GM19438 (cell line): ENCODE measurements around the gene INPP5A.
"Not testable (repeated sequence)": the region's sequence is repeated elsewhere in the genome, so short reads cannot be mapped to it uniquely, and the experiment has no call there.

Experiments used
- ATAC-seq: cut with Tn5 transposase; IDR thresholded peaks from one replicate; pipeline ENCODE4 v1.9.1; 2021; ENCODE audit warnings: low read depth; ENCODE audit not compliant: unreplicated experiment

Gene INPP5A

DNA sequence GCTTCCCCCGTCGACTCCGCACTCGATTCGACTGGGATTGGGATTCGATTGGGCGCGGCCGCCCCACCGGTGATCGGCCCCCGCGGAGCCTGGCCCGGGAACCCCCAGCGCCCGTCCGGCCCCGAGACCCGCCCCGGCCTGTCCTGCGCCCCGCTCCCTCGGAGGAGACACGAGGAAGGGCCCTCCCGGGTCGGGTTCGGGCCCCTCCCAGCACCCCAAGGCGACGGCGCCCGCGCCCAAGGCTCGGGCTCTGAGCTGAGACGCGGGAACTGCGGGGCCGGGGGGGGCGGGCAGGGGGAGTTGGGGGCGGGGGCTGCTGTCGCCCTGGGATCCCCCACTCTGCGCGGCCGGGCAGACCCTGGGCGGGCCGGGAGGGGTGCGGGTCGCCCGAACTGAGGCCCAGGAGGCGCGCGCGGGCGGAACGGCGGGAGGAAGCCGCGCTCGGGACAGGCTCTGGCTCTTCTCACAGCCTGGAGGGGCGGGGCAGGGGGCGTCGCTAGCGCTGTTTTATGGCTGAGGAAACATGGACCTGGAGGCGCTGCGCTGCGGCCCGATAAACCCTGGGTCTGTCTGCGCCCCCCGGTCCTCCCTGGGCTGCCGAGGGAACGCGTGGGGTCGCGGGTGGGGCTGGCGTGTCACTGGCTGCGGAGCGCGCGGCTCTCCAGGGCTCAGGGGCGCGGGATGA lies 250.1 kb downstream of the INPP5A start:
- ATAC-seq: no peak

DNA sequence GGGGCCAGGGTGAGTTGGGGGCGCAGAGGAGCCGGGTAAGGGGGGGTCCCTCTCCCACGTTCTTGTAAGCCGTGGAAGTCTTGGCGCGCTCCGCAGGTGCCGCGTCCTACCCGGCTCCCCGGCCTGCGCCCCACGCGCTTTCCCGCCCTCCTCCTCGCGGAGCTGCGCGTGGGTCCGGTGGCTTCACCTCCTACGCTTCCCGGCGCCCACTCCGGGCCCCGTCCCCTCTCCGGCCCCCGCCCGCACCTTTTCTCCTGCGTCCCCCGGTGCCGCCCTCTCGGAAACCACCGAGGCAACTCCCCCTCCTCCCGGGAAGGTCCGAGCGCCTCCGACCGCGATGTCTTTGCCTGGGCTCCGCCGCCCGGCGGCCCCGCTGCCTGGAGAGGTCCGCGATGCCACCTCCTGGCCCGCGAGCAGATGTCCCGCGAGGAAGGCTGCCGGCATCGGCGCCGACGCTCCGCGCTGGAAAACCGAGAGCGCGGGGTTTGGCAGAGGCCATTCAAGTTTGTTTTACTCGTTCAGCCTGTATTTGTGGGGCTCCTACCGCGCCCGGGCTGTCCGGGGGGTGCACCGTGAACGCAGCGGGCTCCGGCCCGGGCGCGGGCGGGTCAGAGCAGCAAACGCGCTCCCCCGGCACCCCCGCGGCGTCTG lies 250.7 kb downstream of the INPP5A start:
- no peak for ATAC-seq

DNA sequence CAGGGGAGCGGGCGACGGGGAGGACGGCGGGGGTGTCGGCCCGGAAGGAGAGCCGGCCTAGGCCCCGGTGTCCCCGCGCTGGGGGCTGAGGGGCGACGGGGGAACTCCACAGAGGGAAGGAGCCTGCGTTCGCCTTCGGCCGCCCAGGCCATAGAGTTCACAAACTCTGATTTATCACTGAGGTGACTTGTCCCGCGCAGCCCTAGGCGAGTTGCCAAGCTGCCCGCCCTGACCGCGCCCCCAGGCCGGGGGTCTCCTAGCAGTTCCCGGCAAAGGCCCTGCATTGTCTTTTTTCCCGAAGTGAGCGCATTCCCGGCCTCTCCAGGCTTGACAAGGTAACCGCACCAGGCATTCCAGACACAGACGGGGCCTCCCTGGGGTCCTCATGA lies 251.2 kb downstream of the INPP5A start:
- no peak for ATAC-seq

DNA sequence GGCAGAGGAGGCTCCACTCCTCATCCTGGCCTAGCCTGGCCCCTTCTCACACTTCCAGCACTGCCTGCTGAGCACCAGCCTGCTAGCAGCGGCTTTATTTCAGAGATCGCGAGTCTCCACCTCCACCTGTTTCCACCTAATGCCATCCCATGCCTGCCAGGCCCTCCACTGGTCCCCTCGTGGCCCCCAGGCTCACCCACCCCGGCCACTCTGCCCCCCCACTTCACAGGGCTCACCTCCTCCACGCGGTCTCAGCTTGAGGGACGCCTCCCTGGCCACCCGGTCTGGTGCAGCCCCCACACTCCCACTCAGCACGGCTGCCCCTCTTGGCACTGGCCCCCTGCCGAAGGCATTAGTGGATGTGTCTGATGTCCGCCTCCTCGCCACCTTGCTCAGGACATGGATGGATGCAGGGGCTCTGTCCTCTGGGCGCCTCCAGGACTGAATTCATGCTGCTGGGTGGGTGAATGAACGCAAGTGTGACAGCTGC lies 252.1 kb downstream of the INPP5A start:
- no peak for ATAC-seq

DNA sequence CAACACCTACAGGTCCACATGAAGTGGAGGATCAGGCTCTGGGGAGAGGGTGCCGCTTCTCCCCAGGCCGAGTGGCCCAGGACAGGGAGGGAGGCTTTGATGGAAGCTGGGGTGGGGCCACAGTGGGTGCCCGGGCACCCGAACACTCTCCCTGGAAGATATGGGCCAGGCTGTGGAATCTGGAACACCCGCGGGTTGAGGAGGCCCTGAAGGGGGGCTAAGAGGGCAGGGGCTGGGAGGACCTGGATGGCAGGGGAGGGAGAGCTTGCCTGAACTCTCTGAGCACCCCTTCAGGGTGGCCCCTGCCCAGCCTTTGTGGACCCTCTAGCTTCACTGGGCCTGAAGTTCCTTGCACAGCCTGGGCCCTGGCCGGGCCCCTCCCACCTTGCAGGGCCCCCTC lies 252.9 kb downstream of the INPP5A start:
- ATAC-seq: no peak

DNA sequence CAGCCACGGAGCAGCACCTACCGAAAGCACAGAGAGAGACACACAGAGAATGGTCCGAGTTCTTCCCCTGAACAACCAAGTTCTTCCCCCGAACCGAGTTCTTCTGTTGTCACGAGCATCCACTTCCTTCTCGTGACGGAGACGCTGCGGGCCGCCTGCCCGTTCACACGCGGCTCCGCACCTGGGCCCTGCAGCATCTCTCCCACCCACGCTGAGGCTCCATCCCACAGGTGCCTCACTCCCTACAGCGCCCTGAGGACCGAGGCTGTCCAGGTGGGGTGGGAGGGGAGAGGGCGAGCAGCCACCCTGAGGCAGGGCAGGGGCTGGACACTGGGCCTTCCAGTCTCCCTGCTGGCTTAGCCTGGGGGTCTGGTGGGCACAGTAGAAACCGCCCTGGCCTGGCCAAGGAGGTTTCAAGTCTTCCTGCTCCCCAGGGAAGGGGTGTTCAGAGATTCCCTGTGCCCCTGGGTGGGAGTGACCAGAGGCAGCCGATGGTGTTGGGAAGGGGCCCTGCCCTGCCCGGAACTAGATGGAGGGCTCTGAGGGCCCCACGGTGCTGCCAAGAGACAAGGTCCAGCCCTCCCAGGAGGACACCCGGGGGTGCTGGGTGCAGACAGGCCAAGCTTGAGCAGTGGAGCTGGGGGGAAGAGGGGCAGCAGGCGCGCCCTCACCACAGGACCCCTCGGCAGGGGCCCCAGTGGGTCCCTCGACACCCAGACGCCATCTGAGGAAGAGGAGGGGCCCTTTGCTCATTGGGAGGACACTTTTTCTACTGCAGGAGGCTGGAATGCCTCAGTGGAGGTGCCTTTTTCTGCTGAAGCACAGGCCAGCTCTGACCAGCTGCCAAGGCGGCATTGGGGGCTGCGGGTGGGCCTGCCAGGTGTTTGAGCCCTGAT lies 253.6 kb downstream of the INPP5A start:
- ATAC-seq: no peak

DNA sequence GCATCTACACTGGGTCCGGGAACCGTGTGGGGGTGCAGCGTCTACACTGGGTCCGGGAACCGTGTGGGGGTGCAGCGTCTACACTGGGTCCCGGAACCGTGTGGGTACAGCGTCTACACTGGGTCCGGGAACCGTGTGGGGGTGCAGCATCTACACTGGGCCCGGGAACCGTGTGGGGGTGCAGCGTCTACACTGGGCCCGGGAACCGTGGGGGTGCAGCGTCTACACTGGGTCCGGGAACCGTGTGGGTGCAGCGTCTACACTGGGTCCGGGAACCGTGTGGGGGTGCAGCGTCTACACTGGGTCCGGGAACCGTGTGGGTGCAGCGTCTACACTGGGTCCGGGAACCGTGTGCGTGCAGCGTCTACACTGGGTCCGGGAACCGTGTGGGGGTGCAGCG lies 254.5 kb downstream of the INPP5A start:
- ATAC-seq: not testable (repeated sequence)

DNA sequence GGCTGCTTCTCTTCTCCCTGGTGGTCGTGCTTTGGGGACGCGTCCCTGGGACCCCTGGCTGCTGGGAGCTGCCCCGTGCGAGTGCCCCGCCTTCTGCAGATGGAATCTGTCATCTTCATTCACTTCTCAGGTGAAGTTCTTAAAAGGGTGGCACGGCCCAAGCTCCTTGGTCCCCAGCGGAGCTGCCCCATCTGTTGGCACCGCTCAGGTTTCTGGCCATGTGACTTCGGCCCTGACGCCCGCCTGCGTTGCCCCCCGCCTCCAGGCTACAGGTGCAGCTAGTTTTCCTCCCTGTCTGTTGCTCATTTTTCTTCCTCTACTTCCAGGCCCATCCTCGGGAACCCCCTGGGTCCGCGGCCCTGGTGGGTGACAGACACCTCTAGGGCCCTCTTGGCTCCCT lies 255.2 kb downstream of the INPP5A start:
- no peak for ATAC-seq

DNA sequence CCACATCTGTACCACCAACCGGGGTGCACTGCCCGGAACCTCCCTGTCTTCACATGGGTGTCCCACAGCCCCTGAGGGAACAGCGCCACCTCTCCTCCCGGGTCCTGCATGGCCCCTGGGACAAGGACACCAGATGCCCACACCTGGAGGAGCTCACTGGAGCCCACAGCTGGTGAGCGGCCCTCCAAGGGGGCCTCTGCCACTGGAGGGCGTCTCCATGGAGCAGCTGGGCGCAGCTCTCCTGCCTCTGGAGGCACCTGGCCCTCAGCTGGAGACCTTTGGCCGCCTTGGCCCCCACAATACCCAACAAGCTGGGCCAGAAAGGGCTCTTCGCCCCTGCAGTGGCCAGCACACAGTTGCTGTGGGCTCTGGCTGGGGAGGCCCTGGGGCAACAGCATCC lies 255.6 kb downstream of the INPP5A start:
- ATAC-seq: no peak

DNA sequence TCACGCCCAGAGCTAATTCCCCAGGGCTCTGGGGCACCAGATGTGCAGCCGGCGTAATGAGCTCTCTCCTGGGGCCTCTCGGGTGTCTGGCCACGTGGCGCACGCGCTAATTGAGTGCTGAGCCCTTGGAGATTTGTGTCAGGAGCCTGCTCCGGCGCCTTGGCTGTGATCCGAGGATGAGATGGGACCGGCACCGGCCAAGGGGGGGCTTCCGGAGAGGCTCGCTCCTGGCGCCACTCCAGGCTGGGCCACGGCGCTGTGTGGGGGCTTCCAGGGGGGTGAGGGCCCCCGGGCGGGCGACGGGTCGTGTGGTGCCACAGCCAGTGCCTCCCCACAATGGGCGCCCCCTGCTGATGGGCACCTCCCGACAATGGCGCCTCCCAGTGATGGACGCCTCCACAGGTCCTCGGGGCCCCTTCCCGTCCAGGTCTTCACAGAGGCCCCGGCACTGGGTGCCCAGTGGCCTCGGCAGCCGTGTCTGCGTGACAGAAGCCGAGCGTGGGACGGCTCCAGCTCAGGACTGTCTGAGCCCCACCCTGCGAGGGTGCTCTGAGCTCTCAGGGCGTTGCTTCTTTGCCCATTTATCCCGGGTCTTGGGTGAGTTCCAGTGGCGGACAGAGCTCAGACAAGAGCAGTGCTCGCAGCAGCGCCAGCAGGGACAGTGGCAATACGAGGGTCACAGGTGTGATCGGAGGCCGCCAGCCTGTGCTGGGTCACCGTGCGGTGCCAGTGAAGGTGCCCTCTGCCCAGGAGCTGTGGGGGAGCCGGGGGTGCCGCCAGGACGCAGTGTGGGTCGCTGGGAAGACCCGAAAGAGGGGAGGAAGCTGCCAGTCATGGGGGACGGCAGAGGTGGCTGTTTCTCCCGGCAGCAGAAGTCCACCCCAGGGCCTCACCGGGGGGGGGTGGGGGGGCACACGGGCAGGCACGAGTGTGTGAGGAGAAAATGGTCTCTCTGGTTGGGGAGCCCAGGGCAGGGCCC lies 256.6 kb downstream of the INPP5A start:
- no peak for ATAC-seq

DNA sequence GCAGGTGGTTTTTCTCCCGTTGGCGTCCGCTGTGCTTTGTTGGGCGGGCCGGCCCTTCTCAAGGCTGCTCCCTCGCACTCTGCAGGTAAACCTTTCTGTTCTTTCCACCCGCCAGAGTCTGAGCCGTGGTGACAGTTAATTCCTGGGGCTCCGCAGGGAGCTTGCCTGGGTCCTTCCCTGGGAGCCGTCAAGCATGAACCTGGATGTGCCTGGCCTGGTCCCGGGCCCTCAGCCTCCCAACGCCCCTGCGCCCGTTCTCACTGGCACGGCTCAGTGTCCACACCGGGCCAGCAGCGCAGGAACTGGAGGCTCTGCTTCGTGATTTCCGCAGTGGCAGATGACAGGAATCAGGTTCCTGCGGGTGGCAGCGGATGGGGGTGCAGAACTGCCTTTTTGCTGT lies 259.3 kb downstream of the INPP5A start:
- ATAC-seq: no peak

DNA sequence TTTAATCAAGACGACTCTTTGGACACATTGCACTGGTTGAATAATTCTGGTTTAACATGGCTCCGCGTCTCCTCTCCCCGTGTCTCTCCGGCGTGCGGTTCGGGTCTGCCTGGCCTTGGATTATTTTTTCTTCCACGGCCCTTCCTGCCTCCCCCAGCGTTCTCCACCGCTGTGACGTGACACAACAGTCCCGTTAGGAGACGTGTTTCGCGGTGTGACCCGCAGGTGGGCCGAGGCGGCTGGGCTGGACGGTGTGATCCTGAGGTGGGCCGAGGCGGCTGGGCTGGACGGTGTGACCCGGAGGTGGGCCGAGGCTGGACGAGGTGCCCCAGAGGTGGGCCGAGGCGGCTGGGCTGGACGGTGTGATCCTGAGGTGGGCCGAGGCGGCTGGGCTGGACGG lies 260.4 kb downstream of the INPP5A start:
- ATAC-seq: not testable (repeated sequence)

DNA sequence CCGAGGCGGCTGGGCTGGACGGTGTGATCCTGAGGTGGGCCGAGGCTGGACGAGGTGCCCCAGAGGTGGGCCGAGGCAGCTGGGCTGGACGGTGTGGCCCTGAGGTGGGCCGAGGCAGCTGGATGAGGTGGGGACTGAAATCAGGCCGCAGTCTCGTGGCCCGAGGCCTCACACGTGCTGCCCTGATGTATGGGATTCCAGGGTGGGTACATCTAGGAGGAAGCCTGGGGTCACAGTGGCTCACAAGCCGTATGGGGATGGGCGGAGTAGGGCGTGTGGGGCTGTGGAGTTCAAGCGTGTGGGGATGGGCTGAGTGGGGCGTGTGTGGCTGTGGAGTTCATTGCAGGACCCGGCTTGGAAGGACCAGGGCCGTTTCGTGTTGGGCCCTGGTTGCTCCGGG lies 260.8 kb downstream of the INPP5A start:
- no peak for ATAC-seq

DNA sequence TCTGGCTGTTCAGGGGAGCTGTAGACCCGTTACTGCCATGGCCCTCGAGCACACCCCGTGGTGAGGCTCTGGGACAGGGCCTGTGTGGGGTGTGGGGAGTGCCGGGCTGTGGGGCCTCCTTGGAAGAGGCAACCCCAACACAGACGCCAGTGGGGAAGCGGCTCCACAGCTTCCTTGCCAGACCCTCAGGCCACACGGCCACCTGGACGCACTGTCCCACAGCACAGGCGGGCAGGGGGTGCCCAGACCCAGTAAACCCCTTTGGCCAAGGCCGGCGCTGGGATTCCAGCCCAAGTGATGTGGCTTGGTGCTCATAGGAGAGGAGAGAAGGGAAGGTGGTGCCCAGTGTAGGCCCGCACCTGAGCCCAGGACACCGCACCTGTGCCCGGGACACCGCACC lies 261.3 kb downstream of the INPP5A start:
- no peak for ATAC-seq

DNA sequence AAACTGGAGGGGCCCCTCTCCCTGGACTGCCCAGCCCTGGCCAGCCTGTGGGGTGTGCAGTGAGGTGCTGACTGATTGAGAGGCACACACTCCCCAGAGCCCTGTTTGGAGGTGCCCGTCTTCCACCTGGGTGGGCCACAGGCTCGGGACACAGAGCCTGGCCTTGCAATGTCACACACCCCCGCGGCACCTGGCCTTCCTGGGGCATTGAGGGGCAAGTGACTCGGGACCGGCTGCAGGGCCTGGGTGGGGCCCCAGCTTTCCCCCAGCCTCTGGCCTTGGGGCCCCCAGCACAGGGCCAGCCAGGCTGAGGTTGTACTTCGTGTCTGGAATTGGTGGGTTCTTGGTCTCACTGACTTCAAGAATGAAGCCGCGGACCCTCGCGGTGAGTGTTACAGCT lies 262.3 kb downstream of the INPP5A start:
- ATAC-seq: no peak

DNA sequence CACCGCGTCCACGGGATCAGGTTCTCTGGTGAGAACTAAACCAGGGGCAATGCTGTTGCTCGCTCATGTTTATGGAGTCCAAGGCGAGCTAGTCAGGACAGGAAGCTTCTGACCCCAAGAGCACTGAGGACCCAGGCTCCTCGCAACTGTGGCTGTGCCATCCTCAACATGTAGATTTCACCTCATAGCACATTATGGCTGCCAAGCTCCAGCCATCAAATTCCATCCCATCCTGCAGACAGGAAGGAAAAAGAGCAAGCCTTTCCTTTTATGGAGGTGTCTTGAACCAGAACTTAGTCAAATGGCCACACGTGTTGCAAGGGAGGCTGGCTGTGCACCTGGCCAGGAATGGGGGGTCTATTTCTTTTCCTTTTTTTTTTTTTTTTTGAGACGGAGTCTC lies 264.5 kb downstream of the INPP5A start:
- ATAC-seq: no peak

DNA sequence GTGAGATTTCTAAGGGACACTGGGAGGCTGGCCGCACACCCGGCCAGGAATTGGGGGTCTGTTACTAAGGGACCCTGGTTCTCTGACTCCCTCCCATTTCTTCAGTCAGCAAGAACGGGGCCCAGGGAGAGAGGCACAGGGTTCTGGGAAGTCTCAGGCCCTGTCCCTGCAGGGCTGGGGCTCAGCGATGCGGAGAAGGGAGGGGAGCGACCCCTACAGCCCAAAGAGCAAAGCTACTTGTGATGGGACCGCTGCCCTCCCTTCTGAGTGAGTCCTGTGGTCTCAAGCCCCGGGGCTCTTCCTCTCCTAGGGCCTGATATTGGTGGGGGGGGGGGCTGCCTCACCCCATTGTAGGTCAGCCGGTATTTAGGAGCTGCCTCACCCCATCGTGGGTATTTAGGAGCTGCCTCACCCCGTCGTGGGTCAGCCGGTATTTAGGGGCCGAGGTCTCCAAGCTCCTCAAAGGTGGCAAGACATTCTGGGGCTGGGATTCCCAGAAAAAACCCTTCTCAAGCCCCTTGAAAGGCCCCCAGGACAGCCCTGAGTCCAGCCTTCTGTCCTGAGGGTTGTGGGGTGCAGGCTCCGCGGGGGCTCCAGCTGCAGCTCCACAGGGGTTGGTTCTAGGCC lies 265.2 kb downstream of the INPP5A start:
- no peak for ATAC-seq

DNA sequence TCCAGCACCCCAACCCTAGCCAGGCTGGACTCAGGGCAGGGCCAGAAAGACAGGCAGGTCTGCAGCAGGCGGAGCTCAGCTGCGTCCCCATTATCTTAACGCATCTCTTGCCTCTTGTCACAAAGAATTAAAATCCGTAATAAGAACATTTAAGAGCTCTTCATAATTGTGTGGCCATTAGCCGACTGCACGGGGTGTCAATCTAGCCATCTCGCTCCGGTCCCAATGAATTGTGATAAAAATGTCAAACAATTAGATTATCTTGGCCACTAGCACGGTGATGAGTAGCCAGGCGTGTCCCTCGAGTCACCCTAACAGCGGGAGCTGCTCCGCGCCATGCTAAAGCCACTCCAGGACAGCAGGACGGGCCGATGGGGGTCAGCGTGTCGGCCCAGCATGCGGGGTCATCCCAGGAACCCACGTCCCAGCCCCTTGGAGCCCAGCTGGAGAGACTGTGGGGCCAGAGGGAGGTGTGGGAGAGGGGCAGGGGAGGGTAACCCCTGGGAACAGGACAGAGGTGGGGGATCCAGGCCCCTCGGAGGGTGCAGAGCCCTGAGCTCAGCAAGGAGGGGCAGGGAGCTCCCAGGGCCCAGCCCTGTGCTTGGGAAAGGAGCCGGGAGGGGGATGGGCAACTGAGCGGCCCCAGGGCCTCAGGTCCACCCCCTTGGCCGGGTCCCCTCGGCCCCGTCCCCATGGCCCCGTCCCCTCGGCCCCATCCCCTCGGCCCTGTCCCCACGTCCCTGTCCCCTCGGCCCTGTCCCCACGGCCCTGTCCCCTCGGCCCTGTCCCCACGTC lies 266.0 kb downstream of the INPP5A start:
- no peak for ATAC-seq

DNA sequence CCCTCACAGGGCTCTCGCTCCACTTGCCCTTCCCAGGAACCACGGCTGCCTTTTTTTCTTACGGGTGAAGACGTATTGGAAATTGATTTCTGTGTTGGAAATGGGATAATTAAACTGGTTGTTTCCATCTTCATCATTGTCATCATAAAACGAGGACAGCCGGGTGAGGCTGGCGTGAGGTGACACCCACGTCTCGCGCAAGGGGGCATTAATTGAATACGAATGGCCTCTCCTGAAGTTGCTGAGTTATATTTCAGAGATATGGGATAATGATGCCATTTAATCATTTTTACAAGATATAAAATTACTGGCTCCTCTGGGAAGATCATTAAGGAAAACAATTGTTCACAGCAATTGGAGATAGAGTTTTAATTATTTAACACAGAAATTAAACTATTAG lies 266.7 kb downstream of the INPP5A start:
- no peak for ATAC-seq
